ENCODE measurements around the gene FGD2.

GRCh38 chr6:37050854-37051137, 45.3 kb downstream of the FGD2 start:
- TF ChIP-seq CTCF (IDR thresholded peaks at IDR 0.05) (no peak), POLR2A (IDR thresholded peaks at IDR 0.05) (no peak)

All from body of pancreas (tissue), 4 donors.